Dermis blood vessel endothelial cell (primary cell): ENCODE measurements around the gene FLRT1. TPM values are rescaled to one million over a fixed set of nuclear protein-coding genes. Genes with fewer than 3 reads are reported as not detected.

Source experiments
- DNase-seq: peaks from one replicate; pipeline ENCODE4 v3.0.0; 2010
- total RNA-seq: library from RNA; depleted of rRNA; stranded (reverse); fragments of >200 nt; gene quantifications from 2 replicates; pipeline ENCODE4 v1.2.3, GENCODE V29; 2014

Gene FLRT1
- total RNA-seq, 1 donor from 2014 or later: not detected

GRCh38 chr11:64007160-64007628, 28.5 kb upstream of the FLRT1 start:
- DNase-seq: peak; percentile 16

- peak; percentile 72 for DNase-seq
These were observed 28.0 kb upstream of the FLRT1 start for GRCh38 chr11:64007629-64008282.

- no peak for DNase-seq
These were observed 27.3 kb upstream of the FLRT1 start for GRCh38 chr11:64008283-64008913.

- DNase-seq: no peak
These were observed 26.7 kb upstream of the FLRT1 start for GRCh38 chr11:64008914-64009633.

GRCh38 chr11:64009710-64010109, 26.0 kb upstream of the FLRT1 start:
- DNase-seq: no peak

- DNase-seq: no peak
These were observed 24.9 kb upstream of the FLRT1 start for GRCh38 chr11:64010783-64011182.

- no peak for DNase-seq
These were observed 24.4 kb upstream of the FLRT1 start for GRCh38 chr11:64011371-64011770.

GRCh38 chr11:64013141-64013896, 22.4 kb upstream of the FLRT1 start:
- DNase-seq: no peak

GRCh38 chr11:64014356-64014755, 21.4 kb upstream of the FLRT1 start:
- no peak for DNase-seq

GRCh38 chr11:64015510-64015909, 20.2 kb upstream of the FLRT1 start:
- DNase-seq: no peak

GRCh38 chr11:64015935-64016845, 19.5 kb upstream of the FLRT1 start:
- no peak for DNase-seq

- DNase-seq: no peak
These were observed 17.8 kb upstream of the FLRT1 start for GRCh38 chr11:64017945-64018224.

- DNase-seq: no peak
These were observed 17.4 kb upstream of the FLRT1 start for GRCh38 chr11:64018310-64018709.

GRCh38 chr11:64019106-64020037, 16.4 kb upstream of the FLRT1 start:
- no peak for DNase-seq

- no peak for DNase-seq
These were observed 14.6 kb upstream of the FLRT1 start for GRCh38 chr11:64020976-64021756.

GRCh38 chr11:64021757-64022093, 14.0 kb upstream of the FLRT1 start:
- no peak for DNase-seq

- no peak for DNase-seq
These were observed 13.5 kb upstream of the FLRT1 start for GRCh38 chr11:64022125-64022784.

- DNase-seq: no peak
These were observed 11.7 kb upstream of the FLRT1 start for GRCh38 chr11:64023712-64024710.
